Fibroblast of skin of left biceps (primary cell): ENCODE measurements around the gene PKD1.
"Not testable (repeated sequence)": the region's sequence is repeated elsewhere in the genome, so short reads cannot be mapped to it uniquely, and the experiment has no call there.

Experiments
- DNase-seq, 2 experiments: peaks; one replicate each; pipeline ENCODE4 v3.0.0-alpha.2; 2013; ENCODE audit warnings: low read depth in 2 of 2

PKD1 gene

GRCh38 chr16:2124377-2124693 is 11.4 kb downstream of the PKD1 start:
- not testable (repeated sequence) for DNase-seq

DNA sequence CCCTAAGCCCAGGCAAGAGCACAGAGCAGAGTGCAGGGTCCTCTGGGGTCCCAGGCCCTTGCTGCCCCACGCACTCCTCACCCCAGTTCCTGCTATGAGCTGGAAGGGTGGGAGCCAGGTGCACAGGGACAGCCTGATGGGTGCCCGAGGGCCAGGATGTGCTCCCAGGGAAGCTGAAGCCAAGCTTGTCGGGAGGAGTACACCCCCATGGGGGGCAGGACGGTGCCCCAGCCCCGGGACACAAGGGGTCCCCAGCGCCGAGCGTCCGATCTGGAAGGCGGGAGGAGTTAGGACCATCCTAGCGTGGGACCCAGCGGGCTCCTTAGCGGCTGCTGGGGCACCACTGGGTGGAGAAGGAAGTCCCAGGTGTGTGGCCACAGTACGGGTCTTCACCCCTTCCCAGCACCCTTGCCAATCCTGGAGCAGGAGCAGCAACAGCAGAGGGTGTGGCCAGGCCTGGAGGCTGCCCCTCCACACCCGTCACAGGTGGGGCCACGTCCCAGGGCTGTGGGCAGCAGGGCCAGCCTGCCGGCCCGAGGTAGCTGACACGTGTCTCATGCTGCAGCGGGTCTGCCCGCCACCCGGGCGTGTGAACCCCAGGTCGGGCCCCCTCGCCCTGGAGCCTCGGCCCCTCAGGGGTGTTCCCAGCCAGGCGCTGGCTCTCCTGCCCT is 11.9 kb downstream of the PKD1 start:
- not testable (repeated sequence) for DNase-seq

DNA sequence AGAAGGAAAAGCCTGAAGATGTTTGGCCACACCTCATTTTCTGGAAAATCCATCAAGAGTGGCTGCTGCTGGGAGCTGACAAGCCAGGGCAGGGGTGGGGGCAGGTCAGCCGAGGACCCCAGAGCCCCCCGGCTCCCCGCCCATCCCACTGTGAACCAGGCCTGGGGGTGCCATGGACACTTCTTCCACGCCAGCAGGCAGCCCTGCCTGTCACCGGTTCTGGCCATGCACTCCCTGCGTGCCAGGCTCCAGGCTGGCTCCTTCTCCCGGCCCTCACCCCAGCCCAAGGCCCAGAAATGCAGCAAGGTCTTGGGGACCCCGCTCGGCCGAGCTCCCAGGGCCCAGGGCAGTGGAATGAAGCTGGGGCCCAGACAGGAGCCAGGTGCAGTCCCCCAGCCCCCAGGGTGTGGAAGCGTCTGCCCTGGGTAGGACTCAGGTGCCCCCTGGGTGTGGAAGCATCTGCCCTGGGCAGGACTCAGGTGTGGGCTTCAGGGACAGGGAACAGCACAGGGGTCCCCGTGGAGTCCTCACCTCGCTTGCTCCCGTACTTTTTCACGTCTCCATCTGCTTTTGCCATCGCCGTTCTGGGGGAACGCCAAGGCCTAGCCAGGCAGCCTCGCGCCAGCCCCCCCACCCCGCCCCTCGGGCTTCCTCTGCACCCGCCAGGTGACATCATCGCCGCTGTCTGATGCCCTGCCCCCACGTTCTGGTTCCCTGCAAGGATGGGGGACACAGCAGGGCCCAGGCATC is 12.6 kb downstream of the PKD1 start:
- not testable (repeated sequence) for DNase-seq

GRCh38 chr16:2122429-2122828 is 13.3 kb downstream of the PKD1 start:
- no peak for DNase-seq

DNA sequence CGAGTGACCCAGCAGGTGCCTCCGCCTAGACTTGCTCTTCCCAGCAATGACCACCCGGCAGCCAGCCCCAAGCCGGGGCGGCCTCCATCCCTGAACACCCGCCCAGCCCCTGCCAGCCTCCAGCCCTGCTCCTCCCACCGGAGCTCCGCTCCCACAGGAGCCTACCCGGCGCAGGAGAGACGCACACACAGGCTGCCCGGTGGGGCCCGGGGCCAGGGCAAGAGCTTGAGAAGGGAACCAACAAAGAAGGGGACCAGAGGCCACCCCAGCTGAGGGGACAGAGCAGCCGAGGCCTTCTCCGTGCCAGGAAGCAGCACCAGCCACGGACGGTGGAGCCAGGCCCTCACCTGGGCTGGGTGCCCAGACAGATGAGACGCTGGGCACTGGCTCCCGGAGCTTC is 13.8 kb downstream of the PKD1 start:
- no peak for DNase-seq

GRCh38 chr16:2121325-2121724 is 14.4 kb downstream of the PKD1 start:
- DNase-seq = not testable (repeated sequence)

DNA sequence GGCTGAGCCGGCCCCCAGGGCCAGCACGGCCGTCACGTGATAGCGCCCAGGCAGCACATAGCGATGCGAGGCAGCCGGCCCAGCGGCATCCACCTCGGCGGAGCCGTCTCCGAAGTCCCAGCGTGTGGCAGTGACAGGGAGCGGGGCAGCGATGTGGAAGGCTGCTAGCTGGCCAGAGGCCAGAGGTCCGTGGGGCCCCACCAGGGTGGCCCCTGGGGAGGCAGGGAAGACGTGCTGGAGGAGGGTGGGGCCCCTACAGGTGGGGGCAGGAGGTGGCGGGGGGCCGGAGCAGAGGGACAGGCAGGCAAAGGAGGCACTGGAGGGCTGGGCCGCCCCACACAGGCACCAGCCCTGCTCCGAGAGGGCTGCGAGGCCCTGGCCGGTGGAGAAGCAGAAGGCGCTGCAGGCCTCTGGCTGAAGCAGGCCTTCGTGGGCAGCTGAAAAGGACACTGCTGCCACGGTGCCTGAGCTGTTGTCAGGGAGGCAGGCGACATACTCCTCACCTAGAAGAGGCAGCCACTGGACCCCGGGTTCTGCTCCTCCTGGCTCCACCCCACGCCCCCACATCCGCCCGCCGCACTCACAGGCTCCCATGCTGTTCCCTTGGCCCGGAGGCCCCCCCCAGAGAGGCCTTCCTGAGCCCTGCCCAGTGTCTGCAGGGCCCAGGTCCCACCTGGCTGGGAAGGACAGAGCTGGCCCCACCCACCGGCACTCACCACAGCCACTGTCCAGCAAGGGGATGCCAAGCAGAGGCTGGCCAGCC is 17.6 kb downstream of the PKD1 start:
- not testable (repeated sequence) for DNase-seq

GRCh38 chr16:2117341-2117740 is 18.4 kb downstream of the PKD1 start:
- not testable (repeated sequence) for DNase-seq

DNA sequence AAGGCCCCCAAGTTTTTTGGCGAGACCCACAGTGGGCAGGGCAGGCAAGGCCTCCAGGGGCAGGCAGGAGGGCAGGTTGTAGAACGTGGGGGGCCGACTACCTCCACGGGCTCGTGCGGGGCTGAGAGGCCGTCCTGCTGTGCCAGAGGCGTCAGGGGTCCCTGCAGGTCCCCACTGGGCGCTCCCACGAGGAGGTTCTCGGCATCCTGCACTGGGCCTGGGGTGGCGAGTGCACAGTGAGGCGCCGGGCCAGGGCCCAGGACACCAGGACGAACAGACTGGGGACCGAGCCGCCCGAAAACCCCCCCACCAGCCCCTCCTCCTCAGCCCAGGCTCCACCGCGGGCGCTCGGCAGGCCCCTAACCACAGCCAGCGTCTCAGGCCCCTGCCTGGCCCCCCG is 19.3 kb downstream of the PKD1 start:
- DNase-seq = not testable (repeated sequence)

DNA sequence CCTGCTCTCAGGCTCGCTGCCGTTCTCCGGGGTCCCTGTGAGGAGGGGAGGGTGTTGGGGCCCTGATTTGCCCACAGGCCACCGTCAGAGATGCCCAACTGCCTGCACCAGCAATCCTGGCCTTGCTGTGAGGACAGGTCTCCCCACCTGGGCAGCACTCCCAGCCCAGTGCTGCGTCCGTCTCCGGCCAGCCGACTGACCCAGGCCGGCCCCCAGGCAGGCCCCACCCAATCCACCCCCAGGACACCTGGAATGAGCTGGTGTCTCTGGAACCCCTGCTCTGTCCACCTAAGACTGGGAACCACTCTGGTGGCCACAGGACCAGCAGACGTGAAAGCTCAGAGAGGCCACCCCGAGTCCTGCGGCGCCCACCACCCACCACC is 20.1 kb downstream of the PKD1 start:
- no peak for DNase-seq

DNA sequence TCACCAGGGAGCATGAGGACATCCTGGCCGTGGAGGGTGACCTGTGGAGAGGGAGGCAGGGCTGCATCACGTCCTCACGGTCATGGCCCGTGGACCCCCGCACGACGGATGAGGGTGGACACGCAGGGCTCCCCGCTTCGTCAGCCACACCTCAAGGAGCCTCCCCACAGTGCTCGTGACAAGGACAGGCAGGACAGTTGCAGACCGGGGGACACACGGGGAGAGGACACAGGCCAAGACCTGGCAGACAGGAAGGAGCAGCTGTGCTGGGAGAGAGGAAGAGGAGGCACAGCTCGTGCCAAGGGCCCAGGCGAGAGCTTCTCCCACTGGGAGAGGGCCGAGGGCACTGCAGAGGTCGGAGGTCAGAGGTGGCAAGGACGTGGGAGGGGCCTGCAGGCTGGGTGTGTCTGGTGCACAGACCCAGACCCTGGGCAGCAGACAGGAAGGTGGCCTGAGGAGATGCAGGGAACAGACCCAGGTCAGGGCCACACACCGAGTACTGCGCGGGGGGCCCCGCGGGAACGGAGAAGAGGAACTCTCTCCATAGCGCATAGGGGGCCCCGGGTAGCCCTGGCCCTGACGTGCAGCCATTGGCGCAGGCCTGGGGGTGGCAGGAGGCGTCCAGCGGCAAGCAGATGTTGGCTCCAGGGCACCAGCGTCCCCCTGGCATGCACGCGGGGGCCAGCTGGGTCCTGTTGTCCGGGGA is 20.7 kb downstream of the PKD1 start:
- DNase-seq = not testable (repeated sequence)

GRCh38 chr16:2114225-2114624 is 21.5 kb downstream of the PKD1 start:
- DNase-seq = not testable (repeated sequence)

DNA sequence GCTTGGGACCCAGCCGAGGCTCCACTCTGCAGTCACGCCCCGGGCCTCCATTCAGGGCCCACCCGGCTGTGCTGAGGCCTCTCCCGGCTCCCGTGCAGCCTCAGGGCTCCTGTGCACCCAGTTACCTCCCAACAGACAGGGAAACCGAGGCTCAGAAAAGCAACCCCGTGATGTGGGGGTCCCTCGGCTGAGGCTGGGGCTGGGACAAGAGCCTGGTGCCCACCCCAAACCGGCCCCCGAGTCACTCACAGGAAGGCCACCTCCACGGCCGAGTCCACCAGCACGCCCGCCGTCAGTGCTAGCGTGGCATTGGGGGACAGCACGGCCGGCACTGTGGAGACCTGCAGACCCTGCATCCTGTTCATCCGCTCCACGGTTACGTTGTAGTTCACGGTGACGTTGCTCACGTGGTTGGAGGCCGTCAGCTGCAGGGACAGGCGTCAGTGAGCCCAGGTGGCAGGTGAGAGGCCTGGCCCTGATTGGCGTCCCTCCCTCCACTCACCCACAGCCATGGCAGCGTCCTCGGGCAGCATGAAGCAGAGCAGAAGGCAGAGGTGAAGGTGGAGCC is 23.1 kb downstream of the PKD1 start:
- not testable (repeated sequence) for DNase-seq

DNA sequence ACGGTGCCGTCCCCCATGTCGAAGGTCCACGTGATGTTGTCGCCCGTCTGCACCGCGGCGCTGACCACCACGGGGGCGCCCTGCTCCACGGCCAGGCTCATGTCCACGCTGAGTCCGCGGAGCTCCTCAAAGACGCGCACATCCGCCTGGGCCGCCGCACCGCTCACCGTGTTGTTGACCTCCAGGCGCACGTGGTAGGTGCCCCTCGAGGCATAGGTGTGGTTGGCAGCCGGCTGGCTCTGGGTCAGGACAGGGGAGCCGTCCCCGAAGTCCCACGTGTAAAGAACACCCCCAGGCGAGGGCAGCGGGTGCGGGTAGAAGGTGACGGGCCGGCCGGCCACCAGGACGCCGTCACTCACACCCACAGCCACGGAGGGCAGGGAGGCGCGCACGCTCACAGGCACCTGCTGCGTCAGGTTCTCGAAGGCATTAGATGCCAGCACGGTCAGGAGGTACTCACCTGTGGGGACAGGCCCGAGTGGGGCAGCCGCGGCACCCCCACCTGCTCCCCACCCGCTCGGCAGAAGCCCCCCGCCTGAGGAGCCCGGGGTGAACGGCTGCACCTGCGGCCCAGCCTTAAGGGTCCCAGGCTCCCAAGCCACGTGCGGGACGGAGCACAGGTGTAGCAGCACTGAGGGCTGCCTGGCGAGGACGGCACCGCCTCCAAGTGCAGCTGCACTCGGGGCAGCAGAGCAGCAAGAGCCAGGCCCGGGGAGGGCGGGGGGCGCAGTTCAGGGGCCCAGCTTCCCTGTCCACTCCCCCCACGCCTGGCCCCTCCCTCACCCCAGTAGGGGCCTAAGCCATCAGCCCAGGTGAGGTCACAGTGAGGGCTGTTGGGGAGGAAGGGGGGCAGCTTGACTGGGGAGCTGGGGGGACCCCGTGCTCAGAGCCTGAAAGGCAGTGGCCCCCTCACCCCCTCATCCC is 24.0 kb downstream of the PKD1 start:
- not testable (repeated sequence) for DNase-seq

GRCh38 chr16:2111009-2111353 is 24.7 kb downstream of the PKD1 start:
- not testable (repeated sequence) for DNase-seq

DNA sequence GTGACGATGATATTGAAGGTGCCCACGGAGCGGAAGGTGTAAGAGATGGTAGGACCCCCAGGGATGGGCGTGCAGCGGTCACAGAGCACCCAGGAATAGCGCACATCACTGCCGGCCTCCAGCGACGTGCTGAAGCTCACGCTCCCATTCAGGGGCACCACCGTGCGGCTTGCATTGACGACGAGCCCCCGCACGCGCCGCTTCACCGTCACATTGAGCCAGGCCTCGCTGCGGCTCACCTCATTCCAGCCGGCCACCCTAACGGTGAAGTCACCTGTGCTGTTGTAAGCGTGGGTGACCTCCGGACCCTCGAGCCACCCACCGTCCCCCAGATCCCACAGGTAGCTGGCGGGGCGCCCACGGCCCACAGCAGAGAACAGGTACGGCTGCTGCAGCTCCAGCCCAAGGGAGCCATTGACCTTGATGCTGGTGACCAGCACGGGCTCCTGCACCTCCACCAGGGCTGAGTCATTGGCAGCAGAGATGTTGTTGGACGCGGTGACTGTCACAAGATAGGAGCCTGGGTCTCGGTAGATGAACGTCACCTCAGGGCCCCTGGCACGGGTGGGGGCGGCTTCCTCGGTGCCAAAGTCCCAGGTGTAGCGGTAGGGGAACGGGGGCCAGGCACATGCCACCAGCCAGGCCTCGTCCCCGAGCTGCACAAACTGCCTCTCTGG is 25.2 kb downstream of the PKD1 start:
- not testable (repeated sequence) for DNase-seq

DNA sequence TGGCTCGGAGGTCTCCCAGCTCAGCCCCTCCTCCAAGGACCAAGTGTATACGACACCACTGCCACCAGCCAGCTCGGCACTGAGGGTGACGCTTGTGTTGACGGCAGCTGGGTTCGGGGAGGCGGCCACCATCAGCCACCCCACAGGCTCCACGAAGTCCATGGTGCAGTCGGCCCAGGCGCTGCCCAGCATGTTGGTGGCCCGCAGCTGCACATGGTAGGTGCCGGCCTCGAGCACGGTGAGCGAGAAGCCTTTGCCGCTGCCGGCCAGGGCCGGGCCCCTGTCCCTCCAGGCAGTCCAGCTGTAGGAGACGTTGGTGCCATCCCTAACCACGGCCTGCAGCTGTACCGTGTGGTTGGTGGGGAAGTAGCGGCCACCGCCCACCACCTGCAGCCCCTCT is 25.8 kb downstream of the PKD1 start:
- DNase-seq = not testable (repeated sequence)

GRCh38 chr16:2109271-2109580 is 26.5 kb downstream of the PKD1 start:
- DNase-seq = not testable (repeated sequence)

DNA sequence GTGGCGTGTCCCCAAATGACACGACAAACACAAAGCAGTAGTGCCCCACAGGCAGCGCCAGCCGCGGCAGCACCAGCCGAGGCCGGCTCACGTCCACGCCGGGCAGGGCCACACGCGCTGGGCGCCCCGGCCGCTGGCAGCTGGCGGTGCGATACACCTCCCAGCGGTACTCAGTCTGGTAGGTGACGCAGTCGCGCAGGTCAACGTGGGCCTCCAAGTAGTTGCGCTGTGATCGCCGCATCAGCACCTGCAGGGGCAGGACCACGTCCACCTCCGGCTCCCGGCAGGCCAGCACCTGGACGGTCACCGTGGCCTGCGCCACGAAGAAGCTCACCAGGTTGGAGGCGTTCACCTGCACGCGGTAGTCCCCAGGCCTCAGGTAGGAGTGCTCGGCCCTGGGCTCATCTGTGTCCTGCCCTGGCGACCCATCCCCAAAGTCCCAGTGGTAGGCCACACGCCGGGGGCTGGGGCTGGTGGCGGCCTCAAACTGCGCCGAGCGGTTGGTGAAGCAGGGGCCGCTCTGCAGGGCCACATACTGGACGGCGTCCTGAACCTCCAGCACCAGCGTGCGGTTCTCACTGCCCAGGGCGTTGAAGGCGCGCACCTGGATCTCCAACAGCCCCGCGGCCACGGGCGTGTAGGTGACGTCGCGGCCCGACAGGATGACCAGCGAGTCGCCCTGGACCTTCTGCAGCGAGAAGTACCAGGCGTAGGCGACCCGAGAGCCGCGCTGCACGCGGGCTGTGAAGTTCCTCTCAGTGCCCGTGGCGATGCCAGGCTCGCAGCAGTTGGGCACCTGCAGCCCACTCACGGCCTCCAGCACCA is 27.0 kb downstream of the PKD1 start:
- not testable (repeated sequence) for DNase-seq

DNA sequence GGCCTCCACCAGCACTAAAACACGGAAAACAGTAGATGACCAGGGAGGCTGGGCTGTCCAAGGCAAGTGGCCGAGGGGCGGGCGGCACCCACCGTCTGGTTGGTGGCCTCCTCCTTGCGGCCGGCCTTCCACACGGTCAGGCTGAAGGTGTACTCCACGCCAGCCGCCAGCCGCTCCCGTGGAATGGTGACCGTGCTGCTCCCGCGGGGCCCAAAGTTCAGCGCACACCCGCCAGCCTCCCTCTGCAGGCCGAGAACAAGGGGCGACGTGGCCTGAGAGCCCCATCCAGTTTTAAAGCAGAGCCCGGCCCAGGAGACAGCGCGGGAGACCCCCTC is 27.9 kb downstream of the PKD1 start:
- DNase-seq = not testable (repeated sequence)
